Left lung (tissue), 10 donors: ENCODE data around the gene NKTR. TPM values are rescaled to one million over a fixed set of nuclear protein-coding genes. Genes with fewer than 3 reads are reported as not detected.

Experiments used
- ATAC-seq: fragments of 200-7000 bp; cut with Tn5 transposase; one replicate; pipeline ENCODE4 v1.9.1; 2020; ENCODE audit warnings: moderate library complexity
- DNase-seq, 4 donors: peaks; one replicate each; pipeline ENCODE4 v3.0.0-alpha.2; 2013 to 2020
- H3K27ac ChIP-seq, 2 donors: fragments of 200-600 bp; sonication (generic) in 1 of 2; one replicate each; pipeline versions ENCODE4 v1.5.0 to v1.8.0; 2020 to 2021
- H3K27me3 ChIP-seq, 2 donors: fragments of 200-600 bp; sonication (generic) in 1 of 2; one replicate each; pipeline versions ENCODE4 v1.5.0 to v1.8.0; 2020 to 2021
- H3K36me3 ChIP-seq, 2 donors: fragments of 200-600 bp; sonication (generic) in 1 of 2; one replicate each; pipeline versions ENCODE4 v1.5.0 to v1.8.0; 2020 to 2021
- H3K4me1 ChIP-seq, 2 donors: fragments of 200-600 bp; one replicate each; pipeline ENCODE4 v1.8.0; 2021
- H3K4me3 ChIP-seq, 2 donors: fragments of 200-600 bp; sonication (generic) in 1 of 2; one replicate each; pipeline versions ENCODE4 v1.5.0 to v1.8.0; 2020 to 2021; ENCODE audit warnings: mild to moderate bottlenecking in 1 of 2
- H3K9me3 ChIP-seq, 2 donors: fragments of 200-600 bp; sonication (generic) in 1 of 2; one replicate each; pipeline versions ENCODE4 v1.5.0 to v1.8.0; 2020 to 2021
- CTCF ChIP-seq, 2 donors: fragments of 200-600 bp; sonication (generic) in 1 of 2; IDR thresholded peaks; one replicate each; pipeline versions ENCODE4 v1.5.0 to v1.8.0; 2021; ENCODE audit warnings: antibody characterized with exemption in 2 of 2
- intact Hi-C, 2 donors: fragments of 100-400 bp; cut with DNase I; formaldehyde crosslinking; loops; one replicate each; pipeline versions ENCODE4 v1.11.2 to v1.14.2; 2022
- polyA plus RNA-seq, 6 donors: library from polyadenylated mRNA; unstranded; fragments of 120-200 nt; gene quantifications; one replicate each; pipeline ENCODE4 v1.2.1, GENCODE V29; 2013; ENCODE audit not compliant: insufficient read length in 6 of 6
- total RNA-seq, 2 donors: library from RNA; stranded (reverse); fragmentation: NEBNext Ultra II Directional; extraction: Animal tissue kit (Norgen Biotek cat#: 25700); gene quantifications; one replicate each; pipeline ENCODE4 v1.2.1, GENCODE V29; 2021
- donor health status: DM: no; HTN: yes; CAD: no.
- donor health status: DM: no; HTN: no; CAD: no.

Gene NKTR
- total and polyA plus RNA-seq, 8 donors: 53.7 to 254 (median 207) TPM

- peaks cover 4 to 10% of the 10 kb centered on the region in 2 donors for H3K4me1 ChIP-seq
- no peak overlapping the region for H3K27ac ChIP-seq
- no peak for TF ChIP-seq CTCF (IDR thresholded peaks at IDR 0.05)
- ATAC-seq (no peak), DNase-seq (peak in 1 of 4 donors; percentile 19)
- H3K9me3 ChIP-seq: no peaks in the 10 kb centered on the region
- no peak overlapping the region for H3K4me3 ChIP-seq
- peaks cover 11 to 29% of the 10 kb centered on the region in 2 donors for H3K27me3 ChIP-seq
- no peaks in the 10 kb centered on the region for H3K36me3 ChIP-seq
- intact Hi-C loops: no loop called here
Observed at GRCh38 chr3:42686832-42687650, 86.6 kb downstream of the NKTR start.

DNA sequence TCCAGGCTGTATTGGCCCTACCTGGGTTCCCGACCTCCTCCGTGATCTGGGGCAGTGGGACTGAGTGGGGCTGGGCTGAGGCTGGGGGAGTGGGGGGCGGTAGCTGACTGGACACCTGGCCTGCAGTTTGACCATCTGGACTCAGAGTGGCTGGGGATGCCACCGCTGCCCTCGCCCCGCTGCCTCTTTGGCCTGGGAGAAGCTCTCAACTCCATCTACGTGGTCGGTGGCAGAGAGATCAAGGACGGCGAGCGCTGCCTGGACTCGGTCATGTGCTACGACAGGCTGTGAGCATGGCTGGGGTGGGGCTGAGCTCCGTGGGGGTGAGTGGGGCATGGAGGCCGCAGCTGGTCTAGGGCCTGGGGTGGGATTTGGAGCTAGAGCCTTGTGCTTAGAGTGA is 87.5 kb downstream of the NKTR start:
- ATAC-seq (no peak), DNase-seq (peak in 1 of 4 donors; percentile 70)
- no peaks in the 10 kb centered on the region for H3K9me3 ChIP-seq
- H3K4me1 ChIP-seq: peaks cover 4 to 10% of the 10 kb centered on the region in 2 donors
- H3K27me3 ChIP-seq: peaks cover 11 to 29% of the 10 kb centered on the region in 2 donors
- H3K27ac ChIP-seq: no peak overlapping the region
- TF ChIP-seq CTCF (IDR thresholded peaks at IDR 0.05): no peak
- H3K4me3 ChIP-seq: no peak overlapping the region
- no peaks in the 10 kb centered on the region for H3K36me3 ChIP-seq
- intact Hi-C loops: no loop called here

DNA sequence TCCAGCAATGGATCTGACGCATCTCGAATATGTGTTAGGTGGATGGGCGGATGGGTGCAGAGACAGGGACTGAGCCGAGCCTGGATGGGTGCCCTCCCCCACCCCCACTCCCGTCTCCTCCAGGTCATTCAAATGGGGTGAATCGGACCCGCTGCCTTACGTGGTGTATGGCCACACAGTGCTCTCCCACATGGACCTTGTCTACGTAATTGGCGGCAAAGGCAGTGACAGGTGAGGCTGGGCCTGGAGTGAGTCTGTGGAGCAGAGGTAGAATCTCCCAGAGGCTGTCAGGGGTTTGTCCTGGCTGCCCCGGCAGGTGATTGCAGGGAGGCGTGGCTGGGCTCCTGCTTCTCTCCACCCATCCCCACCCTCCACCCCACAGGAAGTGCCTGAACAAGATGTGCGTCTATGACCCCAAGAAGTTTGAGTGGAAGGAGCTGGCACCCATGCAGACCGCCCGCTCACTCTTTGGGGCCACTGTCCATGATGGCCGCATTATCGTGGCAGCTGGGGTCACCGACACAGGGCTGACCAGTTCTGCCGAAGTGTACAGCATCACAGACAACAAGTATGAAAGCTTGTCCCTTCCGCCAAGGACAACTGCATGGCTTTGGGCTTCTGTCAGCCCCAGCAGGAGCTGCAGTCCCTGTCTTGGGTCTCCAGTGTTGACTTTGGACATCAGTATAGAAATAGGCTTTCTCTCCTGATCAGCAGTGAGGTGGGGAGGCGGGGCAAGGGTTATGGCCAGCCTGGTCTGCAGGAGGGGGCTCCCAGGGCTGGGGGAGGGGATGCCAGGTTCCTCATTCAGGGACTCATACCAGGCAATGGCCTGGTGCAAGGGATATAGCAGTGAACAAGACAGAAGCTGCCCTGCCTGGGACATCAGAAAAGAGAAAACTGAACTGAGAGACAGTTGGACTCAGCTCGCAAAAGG is 88.3 kb downstream of the NKTR start:
- peaks cover 11 to 29% of the 10 kb centered on the region in 2 donors for H3K27me3 ChIP-seq
- no peaks in the 10 kb centered on the region for H3K36me3 ChIP-seq
- ATAC-seq (no peak), DNase-seq (peak in 2 of 4 donors; percentile 15 to 51)
- H3K4me3 ChIP-seq: no peak overlapping the region
- intact Hi-C loops: no loop called here
- no peak for TF ChIP-seq CTCF (IDR thresholded peaks at IDR 0.05)
- H3K9me3 ChIP-seq: no peaks in the 10 kb centered on the region
- no peak overlapping the region for H3K27ac ChIP-seq
- H3K4me1 ChIP-seq: peaks cover 4 to 10% of the 10 kb centered on the region in 2 donors

GRCh38 chr3:42689421-42690014 is 89.0 kb downstream of the NKTR start:
- H3K4me3 ChIP-seq: no peak overlapping the region
- ATAC-seq (no peak), DNase-seq (no peak)
- no peak for TF ChIP-seq CTCF (IDR thresholded peaks at IDR 0.05)
- H3K9me3 ChIP-seq: no peaks in the 10 kb centered on the region
- H3K27me3 ChIP-seq: peaks cover 11 to 29% of the 10 kb centered on the region in 2 donors
- intact Hi-C loops: no loop called here
- no peaks in the 10 kb centered on the region for H3K36me3 ChIP-seq
- H3K4me1 ChIP-seq: peaks cover 4 to 7% of the 10 kb centered on the region in 2 donors
- no peak overlapping the region for H3K27ac ChIP-seq
